ACC112 (cell line): Measurements from ENCODE around the gene KRTAP5-1.
"Not testable (repeated sequence)": the region's sequence is repeated elsewhere in the genome, so short reads cannot be mapped to it uniquely, and the experiment has no call there.

Experiments used
- H2AFZ ChIP-seq: fragments of 200-600 bp; sonication (generic); one replicate; pipeline ENCODE4 v1.6.0; 2017; ENCODE audit warnings: antibody characterized with exemption, low read length; ENCODE audit not compliant: unreplicated experiment
- H3K27ac ChIP-seq: fragments of 200-600 bp; sonication (generic); 2 replicates; pipeline ENCODE4 v1.5.1; 2014; ENCODE audit warnings: low read depth, mild to moderate bottlenecking, antibody characterized with exemption, low read length, moderate library complexity
- H3K27me3 ChIP-seq: fragments of 200-600 bp; sonication (generic); 2 replicates; pipeline ENCODE4 v1.6.1; 2014; ENCODE audit warnings: mild to moderate bottlenecking, antibody characterized with exemption, low read length, moderate library complexity, mixed read lengths; ENCODE audit not compliant: insufficient read depth
- H3K36me3 ChIP-seq: fragments of 200-600 bp; sonication (generic); 2 replicates; pipeline ENCODE4 v1.6.1; 2016; ENCODE audit warnings: mild to moderate bottlenecking, antibody characterized with exemption, low read length, moderate library complexity, mixed read lengths; ENCODE audit not compliant: insufficient read depth
- H3K4me1 ChIP-seq: fragments of 200-600 bp; sonication (generic); one replicate; pipeline ENCODE4 v1.6.1; 2016; ENCODE audit warnings: low read length, mixed read lengths; ENCODE audit not compliant: insufficient read depth, unreplicated experiment, control insufficient read depth
- H3K4me3 ChIP-seq: fragments of 200-600 bp; sonication (generic); 2 replicates; pipeline ENCODE4 v1.5.1; 2014; ENCODE audit warnings: mild to moderate bottlenecking, low read depth, low read length
- H3K79me2 ChIP-seq: fragments of 200-600 bp; sonication (generic); one replicate; pipeline ENCODE4 v1.6.0; 2016; ENCODE audit warnings: low read length; ENCODE audit not compliant: control insufficient read depth, unreplicated experiment, insufficient read depth

Gene KRTAP5-1

DNA sequence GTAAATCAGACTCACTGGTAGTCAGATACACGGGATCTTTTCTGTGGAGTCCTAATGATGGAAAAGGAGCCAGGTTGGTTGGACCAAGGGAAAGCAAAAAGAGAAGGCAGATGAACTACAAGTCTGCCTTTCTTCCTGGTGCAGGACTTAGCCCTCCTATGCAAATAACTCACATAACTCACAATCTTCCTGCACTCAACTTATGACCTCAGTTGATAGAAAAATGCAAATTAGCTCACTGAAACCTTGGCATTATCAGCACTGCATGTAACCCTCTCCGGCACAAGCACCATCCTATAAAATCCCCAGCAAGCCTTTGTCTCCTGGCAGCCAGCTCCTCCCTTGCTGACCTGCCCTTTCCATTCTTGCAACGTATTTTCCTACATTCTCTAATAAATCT, 16.6 kb upstream of the KRTAP5-1 start:
- not testable (repeated sequence) for H3K27ac ChIP-seq, H3K4me3 ChIP-seq, H3K79me2 ChIP-seq, H2AFZ ChIP-seq, H3K36me3 ChIP-seq, H3K4me1 ChIP-seq
- H3K27me3 ChIP-seq, result peaks cover 93% of the 10 kb centered on the region

DNA sequence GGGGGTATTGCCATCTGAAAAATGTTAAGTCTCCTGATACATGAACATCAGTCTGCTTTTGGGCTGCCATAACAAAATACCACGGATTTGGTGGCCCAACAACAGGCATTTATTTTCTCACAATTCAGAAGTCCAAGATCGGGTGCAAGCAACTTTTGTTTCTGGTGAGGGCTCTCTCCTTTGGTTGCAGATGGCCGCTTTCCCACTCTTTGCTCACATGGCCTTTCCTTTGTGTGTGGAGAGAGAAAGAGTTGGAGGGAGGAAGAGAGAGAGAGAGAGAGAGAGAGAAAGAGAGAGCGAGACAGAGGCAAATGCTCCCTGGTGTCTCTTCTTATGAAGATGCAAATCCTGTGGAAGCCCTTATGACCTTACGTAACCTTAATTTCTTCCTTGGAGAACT, 15.5 kb upstream of the KRTAP5-1 start:
- H3K4me1 ChIP-seq, result no peaks in the 10 kb centered on the region
- no peak overlapping the region for H2AFZ ChIP-seq
- H3K4me3 ChIP-seq, result no peak overlapping the region
- H3K79me2 ChIP-seq, result no peaks in the 10 kb centered on the region
- peaks cover 95% of the 10 kb centered on the region for H3K27me3 ChIP-seq
- H3K36me3 ChIP-seq, result no peaks in the 10 kb centered on the region
- H3K27ac ChIP-seq, result no peak overlapping the region

DNA sequence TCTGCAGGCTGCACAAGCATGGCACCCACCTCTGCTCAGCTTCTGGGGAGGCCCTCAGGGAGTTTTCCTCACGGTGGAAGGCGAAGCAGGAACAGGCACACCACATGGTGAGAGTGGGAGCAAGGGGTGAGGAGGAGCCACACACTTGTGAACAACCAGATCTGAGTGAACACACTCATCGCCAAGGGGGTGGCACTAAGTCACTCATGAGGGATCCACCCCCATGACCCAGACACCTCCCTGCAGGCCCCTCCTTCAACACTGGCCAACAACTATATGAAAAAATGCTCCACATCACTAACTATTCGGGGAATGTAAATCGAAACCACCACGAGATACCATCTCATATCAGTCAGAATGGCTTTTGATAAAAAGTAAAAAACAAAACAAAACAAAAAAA, 13.7 kb upstream of the KRTAP5-1 start:
- H3K4me1 ChIP-seq, result no peaks in the 10 kb centered on the region
- H2AFZ ChIP-seq, result no peak overlapping the region
- no peak overlapping the region for H3K27ac ChIP-seq
- no peaks in the 10 kb centered on the region for H3K36me3 ChIP-seq
- H3K79me2 ChIP-seq, result no peaks in the 10 kb centered on the region
- peaks cover 91% of the 10 kb centered on the region for H3K27me3 ChIP-seq
- H3K4me3 ChIP-seq, result no peak overlapping the region

DNA sequence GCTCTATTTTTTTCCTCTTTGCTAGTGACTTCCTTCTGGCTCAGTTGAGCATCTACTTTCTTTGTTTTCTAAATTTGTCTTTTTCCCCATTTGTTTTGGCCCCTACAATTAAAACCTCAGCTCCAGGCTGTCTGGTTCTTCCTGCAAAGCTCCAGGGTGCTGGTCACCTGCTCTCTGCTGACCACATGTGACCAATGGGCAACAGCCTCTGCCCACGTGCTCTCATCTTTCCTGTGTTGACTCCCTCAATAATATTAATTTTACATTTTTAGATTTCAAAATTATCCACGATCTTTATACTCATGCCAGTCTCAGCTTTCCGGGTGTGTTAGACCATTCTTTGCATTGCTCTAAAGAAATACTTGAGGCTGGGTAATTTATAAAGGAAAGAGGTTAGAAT, 13.3 kb upstream of the KRTAP5-1 start:
- H2AFZ ChIP-seq, H3K4me1 ChIP-seq, H3K4me3 ChIP-seq, H3K36me3 ChIP-seq, H3K27ac ChIP-seq, H3K79me2 ChIP-seq: not testable (repeated sequence)
- peaks cover 91% of the 10 kb centered on the region for H3K27me3 ChIP-seq

DNA sequence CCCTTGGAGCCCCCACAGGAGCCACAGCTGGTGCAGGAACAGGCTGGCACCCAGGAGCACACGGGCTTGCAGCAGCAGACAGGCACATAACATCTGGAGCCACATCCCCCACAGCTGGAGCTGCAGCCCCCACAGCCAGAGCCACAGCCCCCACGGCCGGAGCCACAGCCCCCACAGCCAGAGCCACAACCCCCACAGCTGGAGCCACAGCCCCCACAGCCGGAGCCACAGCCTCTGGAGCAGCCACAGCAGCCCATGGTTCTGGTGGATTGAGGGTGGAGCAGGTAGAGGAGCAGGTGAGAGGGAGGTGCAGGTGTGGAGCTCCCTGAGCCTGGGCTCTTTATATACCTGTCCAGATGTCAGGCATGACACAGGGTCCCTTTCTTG, 12.9 kb upstream of the KRTAP5-1 start, which contains the start of gene KRTAP5-2:
TSS of gene KRTAP5-2 (minus strand) at position 301 of the 387 bp plus-strand sequence. CDS start at position 257, 44 bp downstream.
- Histone ChIP-seq H2AFZ (no peak within 1 kb of the TSS), H3K4me1 (no peaks in the 10 kb centered on the region), H3K4me3 (no peak within 1 kb of the TSS), H3K79me2 (no peaks in the 10 kb centered on the region), H3K36me3 (no peaks in the 10 kb centered on the region), H3K27ac (no peak within 1 kb of the TSS), H3K27me3 (peaks cover 89% of the 10 kb centered on the region)

DNA sequence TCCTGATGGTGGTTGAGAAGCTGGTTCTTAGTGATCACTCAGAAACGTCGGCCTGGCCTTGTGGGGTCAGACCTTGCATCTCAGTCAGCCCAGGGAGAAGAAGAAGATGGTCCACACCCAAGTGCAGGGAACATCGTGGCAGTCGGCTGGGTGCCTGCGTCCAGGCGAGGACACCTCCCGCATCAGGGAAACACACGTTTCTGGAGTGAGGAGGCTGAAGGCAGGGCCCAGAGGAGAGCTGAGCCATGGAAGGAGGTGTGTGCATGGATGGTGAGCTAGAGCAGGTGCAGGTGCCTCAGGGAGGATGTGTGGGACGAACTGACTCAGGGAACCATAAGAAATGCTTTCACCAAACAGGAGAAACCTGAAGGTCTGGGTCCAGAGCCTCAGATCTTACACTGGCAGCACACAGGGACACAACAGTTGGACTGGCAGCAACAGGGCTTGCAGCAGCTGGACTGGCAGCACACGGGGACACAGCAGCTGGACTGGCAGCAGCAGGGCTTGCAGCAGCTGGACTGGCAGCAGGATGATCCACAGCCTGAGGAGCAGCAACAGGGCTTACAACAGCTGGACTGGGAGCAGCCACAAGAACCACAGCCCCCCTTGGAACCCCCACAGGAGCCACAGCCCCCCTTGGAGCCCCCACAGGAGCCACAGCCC, 12.4 kb upstream of the KRTAP5-1 start:
- peaks cover 88% of the 10 kb centered on the region for H3K27me3 ChIP-seq
- no peak overlapping the region for H3K27ac ChIP-seq
- no peak overlapping the region for H3K4me3 ChIP-seq
- no peaks in the 10 kb centered on the region for H3K36me3 ChIP-seq
- H3K79me2 ChIP-seq, result no peaks in the 10 kb centered on the region
- no peaks in the 10 kb centered on the region for H3K4me1 ChIP-seq
- H2AFZ ChIP-seq, result no peak overlapping the region

DNA sequence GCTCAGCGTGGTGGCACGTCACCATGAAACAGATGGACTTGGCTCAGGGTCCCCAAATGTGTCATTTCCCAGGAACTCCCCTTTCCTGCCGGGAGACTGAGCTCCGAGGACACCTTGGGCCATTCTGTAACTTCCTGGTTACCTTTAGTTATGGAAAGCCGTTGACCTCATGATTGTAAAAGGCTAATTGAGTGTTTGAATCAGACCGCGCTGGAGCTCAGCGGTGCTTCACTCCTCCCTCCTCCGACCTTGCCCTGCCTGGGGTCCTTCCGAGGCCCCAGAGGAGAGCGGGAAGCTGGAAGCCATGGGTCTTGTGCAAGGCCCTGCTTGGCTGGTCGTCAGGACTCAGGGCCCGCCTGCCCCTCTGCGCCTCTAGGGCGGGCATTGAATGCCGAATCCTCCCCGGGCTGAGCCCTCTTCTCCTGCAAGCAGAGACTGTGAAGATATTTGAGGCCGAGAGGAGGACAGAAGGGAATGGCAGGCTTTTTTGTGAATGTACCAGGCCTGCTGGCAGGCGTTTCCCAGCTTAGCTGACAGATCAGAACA, 11.6 kb upstream of the KRTAP5-1 start:
- H3K79me2 ChIP-seq, H3K27ac ChIP-seq, H3K4me1 ChIP-seq, H3K36me3 ChIP-seq, H3K4me3 ChIP-seq, H2AFZ ChIP-seq: not testable (repeated sequence)
- H3K27me3 ChIP-seq, result peaks cover 88% of the 10 kb centered on the region

DNA sequence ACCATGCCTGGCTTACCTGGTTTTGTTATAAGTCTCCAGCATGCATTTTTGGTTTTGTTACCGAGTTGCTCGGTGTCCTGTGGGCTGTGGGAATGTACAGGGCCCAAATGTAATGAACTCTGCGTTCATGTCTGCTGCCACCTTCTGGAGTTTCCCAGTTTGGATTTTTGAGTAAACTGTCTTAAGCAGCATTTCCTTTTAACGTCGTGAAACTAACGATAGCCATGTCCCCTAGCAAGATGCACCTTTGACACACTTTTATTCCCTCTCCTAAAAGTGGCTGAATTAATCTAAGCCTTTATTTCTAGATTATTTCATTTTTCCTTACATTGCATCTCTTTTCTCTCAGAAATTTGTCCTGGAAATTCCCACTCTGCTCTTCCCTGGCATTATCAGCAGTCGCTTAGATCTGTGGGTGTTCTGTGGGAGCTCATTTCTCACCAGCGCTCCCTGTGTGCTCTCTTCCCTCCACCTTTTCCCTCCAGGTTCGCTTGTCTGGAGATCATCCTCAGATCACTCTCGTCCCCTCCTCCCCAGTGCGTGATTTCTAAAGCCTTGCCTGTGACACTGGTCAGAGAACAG, 11.0 kb upstream of the KRTAP5-1 start:
- H3K27ac ChIP-seq, H3K36me3 ChIP-seq, H3K4me3 ChIP-seq, H3K79me2 ChIP-seq, H2AFZ ChIP-seq, H3K4me1 ChIP-seq: not testable (repeated sequence)
- H3K27me3 ChIP-seq, result peaks cover 87% of the 10 kb centered on the region

DNA sequence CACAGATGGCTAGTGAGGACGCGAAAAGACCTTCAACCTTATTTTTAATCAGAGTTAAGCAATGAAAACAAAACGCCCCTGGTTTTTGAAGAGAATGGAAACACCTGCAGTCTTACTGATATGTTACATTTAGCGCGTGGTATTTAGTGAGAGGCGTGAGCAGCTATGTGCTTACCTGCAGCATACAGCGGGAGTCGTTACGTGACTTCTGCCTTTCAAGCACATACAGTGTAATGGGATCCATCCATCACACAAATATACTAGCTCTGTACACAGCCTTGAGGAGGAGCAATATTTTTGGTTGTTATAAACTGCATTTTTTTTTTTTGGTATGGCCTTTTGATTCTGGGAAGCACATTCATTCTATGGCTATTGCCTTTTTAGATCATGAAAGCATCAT, 7.5 kb upstream of the KRTAP5-1 start:
- Histone ChIP-seq H3K79me2 (no peaks in the 10 kb centered on the region), H3K27ac (no peak overlapping the region), H3K4me1 (no peaks in the 10 kb centered on the region), H2AFZ (no peak overlapping the region), H3K27me3 (peaks cover 83% of the 10 kb centered on the region), H3K36me3 (no peaks in the 10 kb centered on the region), H3K4me3 (no peak overlapping the region)

DNA sequence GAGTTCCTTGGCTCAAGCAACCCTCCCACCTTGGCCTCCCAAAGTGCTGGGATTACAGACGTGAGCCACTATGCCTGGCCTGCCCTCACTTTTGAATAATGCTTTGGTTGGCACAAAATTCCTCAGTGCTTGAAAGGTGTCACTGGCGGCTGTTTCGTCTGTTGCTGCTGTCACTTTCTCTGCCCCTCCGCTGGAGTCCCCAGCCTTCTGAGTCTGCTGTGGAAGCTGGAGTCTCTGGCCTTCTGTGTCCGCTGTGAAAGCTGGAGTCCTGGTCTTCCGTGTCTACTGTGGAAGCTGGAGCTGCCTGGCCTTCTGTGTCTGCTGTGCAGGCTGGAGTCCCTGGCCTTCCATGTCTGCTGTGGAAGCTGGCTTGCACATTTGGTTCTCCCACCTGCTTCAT, 4.9 kb upstream of the KRTAP5-1 start:
- Histone ChIP-seq H3K36me3 (no peaks in the 10 kb centered on the region), H3K79me2 (no peaks in the 10 kb centered on the region), H3K4me1 (no peaks in the 10 kb centered on the region), H3K4me3 (no peak overlapping the region), H3K27ac (no peak overlapping the region), H2AFZ (no peak overlapping the region), H3K27me3 (peaks cover 66% of the 10 kb centered on the region)
